Natural killer cell (primary cell): ENCODE data around the gene IGSF8. TPM values are rescaled to one million over a fixed set of nuclear protein-coding genes. Genes with fewer than 3 reads are reported as not detected.
"Not testable (repeated sequence)": the region's sequence is repeated elsewhere in the genome, so short reads cannot be mapped to it uniquely, and the experiment has no call there.

Experiments
- ATAC-seq, 3 donors: fragments of 150-1000 bp in 2 of 3; fragments of 200-7000 bp in 1 of 3; cut with Tn5 transposase; 1 replicate in 1 of 3; 2 replicates in 2 of 3; pipeline ENCODE4 v1.10.0; 2021; ENCODE audit warnings: mild to moderate bottlenecking in 2 of 3, moderate library complexity in 2 of 3
- DNase-seq, 2 donors: peaks; one replicate each; pipeline versions ENCODE4 v3.0.0 to v3.0.0-alpha.2; 2013 to 2021; ENCODE audit warnings: mixed read lengths in 1 of 2
- H3K27ac ChIP-seq: one replicate; pipeline ENCODE4 v1.5.1; 2013; ENCODE audit warnings: mild to moderate bottlenecking, low read length
- H3K27me3 ChIP-seq: one replicate; pipeline ENCODE4 v1.6.1; 2013; ENCODE audit warnings: low read length; ENCODE audit not compliant: control insufficient read depth, insufficient read depth
- H3K36me3 ChIP-seq: one replicate; pipeline ENCODE4 v1.6.1; 2013; ENCODE audit warnings: low read length; ENCODE audit not compliant: control insufficient read depth, insufficient read depth
- H3K4me1 ChIP-seq: one replicate; pipeline ENCODE4 v1.6.1; 2013; ENCODE audit warnings: low read length; ENCODE audit not compliant: control insufficient read depth, insufficient read depth
- H3K4me3 ChIP-seq: one replicate; pipeline ENCODE4 v1.5.1; 2013; ENCODE audit warnings: low read length
- H3K9me3 ChIP-seq: one replicate; pipeline ENCODE4 v1.6.1; 2013; ENCODE audit warnings: low read length; ENCODE audit not compliant: control insufficient read depth, insufficient read depth
- H3K27ac Mint-ChIP-seq, 2 donors: one replicate each; pipeline ENCODE4 v1.8.0; 2022; ENCODE audit warnings: mild to moderate bottlenecking in 2 of 2, mixed read lengths in 2 of 2, moderate library complexity in 1 of 2
- H3K27me3 Mint-ChIP-seq, 2 donors: one replicate each; pipeline ENCODE4 v1.8.0; 2022; ENCODE audit warnings: low read depth in 2 of 2, mixed read lengths in 2 of 2
- H3K36me3 Mint-ChIP-seq: one replicate; pipeline ENCODE4 v1.8.0; 2022; ENCODE audit warnings: mixed read lengths
- H3K4me1 Mint-ChIP-seq, 2 donors: one replicate each; pipeline ENCODE4 v1.8.0; 2022; ENCODE audit warnings: mixed read lengths in 2 of 2
- H3K4me3 Mint-ChIP-seq: one replicate; pipeline ENCODE4 v1.8.0; 2022; ENCODE audit warnings: mild to moderate bottlenecking, moderate library complexity, mixed read lengths
- H3K9me3 Mint-ChIP-seq, 2 donors: one replicate each; pipeline ENCODE4 v1.8.0; 2022; ENCODE audit warnings: mixed read lengths in 2 of 2
- WGBS: methylation state at CpG from one replicate; pipeline ENCODE4 v1.1.7; 2013; ENCODE audit warnings: missing lambda C conversion rate; ENCODE audit not compliant: insufficient coverage; 5-methylcytosine and 5-hydroxymethylcytosine counted together
- intact Hi-C: fragments of 100-400 bp; cut with micrococcal nuclease; formaldehyde crosslinking; loops from one replicate; pipeline ENCODE4 v1.14.2; 2022
- total RNA-seq, 4 donors: library from RNA; stranded (reverse); fragments of 120-200 nt in 1 of 4; gene quantifications; one replicate each; pipeline versions ENCODE4 v1.2.3 to v1.2.4, GENCODE V29; 2013 to 2022
- TF ChIP-seq, protein P1 (sequence below): fragments of 200-600 bp; IDR thresholded peaks from one replicate; pipeline ENCODE4 v1.8.0; 2022; ENCODE audit warnings: antibody characterized with exemption

IGSF8 gene
- total RNA-seq, 3 donors from 2014 or later (not counting 1 experiment from before 2014, with no cell fraction given), result 26.3 to 35.3 (median 32.1) TPM

DNA sequence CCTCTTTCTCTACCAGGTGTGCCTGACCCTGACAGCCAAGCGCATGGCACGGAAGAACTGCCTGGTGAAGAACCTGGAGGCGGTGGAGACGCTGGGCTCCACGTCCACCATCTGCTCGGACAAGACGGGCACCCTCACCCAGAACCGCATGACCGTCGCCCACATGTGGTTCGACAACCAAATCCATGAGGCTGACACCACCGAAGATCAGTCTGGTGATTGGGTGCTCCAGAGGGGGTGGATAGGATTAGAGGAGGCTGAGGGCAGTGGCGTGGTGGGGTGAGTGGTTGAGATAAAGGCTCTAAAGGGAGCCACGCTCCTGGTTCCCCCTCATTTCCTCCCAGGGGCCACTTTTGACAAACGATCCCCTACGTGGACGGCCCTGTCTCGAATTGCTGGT is 30.2 kb upstream of the IGSF8 start:
- TF ChIP-seq, protein P1, sequence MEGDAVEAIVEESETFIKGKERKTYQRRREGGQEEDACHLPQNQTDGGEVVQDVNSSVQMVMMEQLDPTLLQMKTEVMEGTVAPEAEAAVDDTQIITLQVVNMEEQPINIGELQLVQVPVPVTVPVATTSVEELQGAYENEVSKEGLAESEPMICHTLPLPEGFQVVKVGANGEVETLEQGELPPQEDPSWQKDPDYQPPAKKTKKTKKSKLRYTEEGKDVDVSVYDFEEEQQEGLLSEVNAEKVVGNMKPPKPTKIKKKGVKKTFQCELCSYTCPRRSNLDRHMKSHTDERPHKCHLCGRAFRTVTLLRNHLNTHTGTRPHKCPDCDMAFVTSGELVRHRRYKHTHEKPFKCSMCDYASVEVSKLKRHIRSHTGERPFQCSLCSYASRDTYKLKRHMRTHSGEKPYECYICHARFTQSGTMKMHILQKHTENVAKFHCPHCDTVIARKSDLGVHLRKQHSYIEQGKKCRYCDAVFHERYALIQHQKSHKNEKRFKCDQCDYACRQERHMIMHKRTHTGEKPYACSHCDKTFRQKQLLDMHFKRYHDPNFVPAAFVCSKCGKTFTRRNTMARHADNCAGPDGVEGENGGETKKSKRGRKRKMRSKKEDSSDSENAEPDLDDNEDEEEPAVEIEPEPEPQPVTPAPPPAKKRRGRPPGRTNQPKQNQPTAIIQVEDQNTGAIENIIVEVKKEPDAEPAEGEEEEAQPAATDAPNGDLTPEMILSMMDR, result no peak
- Histone ChIP-seq H3K9me3 (no peaks in the 10 kb centered on the region), H3K27ac (no peak overlapping the region), H3K27me3 (peaks cover 3% of the 10 kb centered on the region), H3K4me3 (no peak overlapping the region), H3K36me3 (no peaks in the 10 kb centered on the region), H3K4me1 (no peaks in the 10 kb centered on the region)
- Mint-ChIP-seq H3K9me3 (no peaks in the 10 kb centered on the region), H3K4me1 (no peaks in the 10 kb centered on the region), H3K36me3 (no peaks in the 10 kb centered on the region), H3K27ac (no peak overlapping the region), H3K27me3 (peaks cover 0 to 24% of the 10 kb centered on the region in 2 donors), H3K4me3 (no peak overlapping the region)
- DNase-seq, result no peak
- 85% methylated on average over 18 of the region's 18 CpGs for WGBS
- intact Hi-C loops, result no loop called here
- ATAC-seq, result no peak

DNA sequence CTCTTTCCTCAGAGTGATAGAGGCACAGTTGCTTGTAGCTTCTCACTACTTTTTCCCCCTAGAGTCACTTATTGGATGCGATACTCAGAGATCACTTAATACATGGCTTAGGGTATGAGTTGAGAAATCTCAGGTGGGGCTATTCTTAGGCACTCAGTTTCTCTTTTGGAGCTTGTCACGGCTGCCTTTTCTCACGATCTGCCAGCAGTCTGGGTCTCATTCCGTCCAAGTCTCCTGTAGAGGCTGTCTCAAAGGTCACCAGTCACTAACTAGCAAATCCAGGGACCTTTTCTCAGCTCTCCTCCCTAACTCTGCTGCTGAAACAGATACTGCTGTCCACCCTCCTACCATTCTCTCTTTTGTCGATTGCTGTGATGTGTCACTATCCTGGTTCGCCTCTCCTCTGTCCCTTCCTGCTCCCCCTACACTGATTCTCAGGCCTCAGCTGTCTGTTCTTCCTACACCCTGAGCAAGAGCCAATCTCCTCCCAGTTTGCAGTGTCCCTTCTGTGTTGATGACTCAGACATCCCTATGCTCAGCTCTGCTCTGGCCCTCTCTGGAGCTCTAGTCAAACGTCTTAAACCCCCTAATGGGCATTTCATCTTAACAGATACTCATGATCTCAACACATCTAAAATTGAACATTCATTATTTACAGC is 29.6 kb upstream of the IGSF8 start:
- H3K27ac ChIP-seq, result no peak overlapping the region
- Mint-ChIP-seq H3K4me1 (no peaks in the 10 kb centered on the region), H3K27me3 (peaks cover 0 to 27% of the 10 kb centered on the region in 2 donors), H3K36me3 (no peaks in the 10 kb centered on the region), H3K27ac (no peak overlapping the region), H3K4me3 (no peak overlapping the region), H3K9me3 (no peaks in the 10 kb centered on the region)
- no peaks in the 10 kb centered on the region for H3K9me3 ChIP-seq
- no peak overlapping the region for H3K4me3 ChIP-seq
- TF ChIP-seq, protein P1, result no peak
- 76% methylated on average over 6 of the region's 7 CpGs for WGBS
- intact Hi-C loops, result no loop called here
- ATAC-seq (no peak), DNase-seq (no peak)
- H3K36me3 ChIP-seq, result no peaks in the 10 kb centered on the region
- peaks cover 3% of the 10 kb centered on the region for H3K27me3 ChIP-seq
- H3K4me1 ChIP-seq, result no peaks in the 10 kb centered on the region

DNA sequence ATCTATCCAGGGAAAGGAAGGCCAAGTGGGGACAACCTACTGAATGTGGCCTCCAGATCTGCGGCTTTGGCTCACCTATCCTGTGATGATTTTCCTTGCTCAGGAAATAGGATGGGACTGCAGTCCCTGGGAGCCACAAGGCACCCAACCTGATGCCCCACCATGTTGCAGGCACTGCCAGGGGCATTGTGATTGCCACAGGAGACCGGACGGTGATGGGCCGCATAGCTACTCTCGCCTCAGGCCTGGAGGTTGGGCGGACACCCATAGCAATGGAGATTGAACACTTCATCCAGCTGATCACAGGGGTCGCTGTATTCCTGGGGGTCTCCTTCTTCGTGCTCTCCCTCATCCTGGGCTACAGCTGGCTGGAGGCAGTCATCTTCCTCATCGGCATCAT is 29.0 kb upstream of the IGSF8 start:
- H3K36me3 ChIP-seq, result no peaks in the 10 kb centered on the region
- TF ChIP-seq, protein P1, result no peak
- no peaks in the 10 kb centered on the region for H3K4me1 Mint-ChIP-seq
- no peak overlapping the region for H3K27ac ChIP-seq
- H3K9me3 ChIP-seq, result no peaks in the 10 kb centered on the region
- no peak overlapping the region for H3K27ac Mint-ChIP-seq
- no peaks in the 10 kb centered on the region for H3K9me3 Mint-ChIP-seq
- WGBS, result 93% methylated on average over 9 of the region's 9 CpGs
- H3K4me3 Mint-ChIP-seq, result no peak overlapping the region
- H3K27me3 Mint-ChIP-seq, result peaks cover 0 to 22% of the 10 kb centered on the region in 2 donors
- peaks cover 3% of the 10 kb centered on the region for H3K27me3 ChIP-seq
- intact Hi-C loops, result no loop called here
- ATAC-seq (no peak), DNase-seq (no peak)
- H3K4me3 ChIP-seq, result no peak overlapping the region
- H3K36me3 Mint-ChIP-seq, result no peaks in the 10 kb centered on the region
- H3K4me1 ChIP-seq, result no peaks in the 10 kb centered on the region

DNA sequence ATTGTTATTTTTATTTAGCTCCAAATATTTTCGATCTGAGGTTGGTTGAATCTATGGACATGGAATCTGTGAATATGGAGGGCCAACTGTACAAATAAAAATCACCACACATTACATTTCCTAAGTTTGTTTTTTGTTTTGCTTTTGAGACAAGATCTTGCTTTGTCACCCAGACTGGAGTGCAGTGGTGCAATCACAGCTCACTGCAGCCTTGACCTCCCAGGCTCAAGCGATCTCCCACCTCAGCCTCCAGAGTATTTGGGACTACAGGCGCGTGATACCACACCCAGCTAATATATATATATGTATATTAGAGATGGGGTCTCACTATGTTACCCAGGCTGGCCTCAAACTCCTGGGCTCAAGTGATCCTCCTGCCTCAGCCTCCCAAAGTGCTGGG is 27.9 kb upstream of the IGSF8 start:
- H3K27ac ChIP-seq, H3K9me3 Mint-ChIP-seq, DNase-seq, H3K36me3 Mint-ChIP-seq, ATAC-seq, H3K4me3 Mint-ChIP-seq, H3K4me3 ChIP-seq, H3K36me3 ChIP-seq, H3K4me1 Mint-ChIP-seq, H3K27ac Mint-ChIP-seq, H3K4me1 ChIP-seq, intact Hi-C loops, H3K9me3 ChIP-seq, H3K27me3 ChIP-seq: not testable (repeated sequence)
- peaks cover 0 to 16% of the 10 kb centered on the region in 2 donors for H3K27me3 Mint-ChIP-seq
- no CpG with 5 or more reads among the region's 4 CpGs for WGBS
